ENCODE results near the gene GPX1. TPM values are rescaled to one million over a fixed set of nuclear protein-coding genes. Genes with fewer than 3 reads are reported as not detected.

Gene GPX1
- total RNA-seq, 1 donor from 2014 or later: 70.8 TPM

GRCh38 chr3:49383387-49383786, 25.2 kb upstream of the GPX1 start:
- H3K9me3 Mint-ChIP-seq: peaks cover 8% of the 10 kb centered on the region
- DNase-seq (ENCODE audit: low spot score): no peak
- H3K27me3 Mint-ChIP-seq (ENCODE audit: insufficient read depth, low read depth): peaks cover 3% of the 10 kb centered on the region
- Histone ChIP-seq H3K9ac (no peak overlapping the region), H3K9me3 (ENCODE audit: low read depth) (no peaks in the 10 kb centered on the region), H3K4me3 (no peak overlapping the region), H3F3A (ENCODE audit: low read depth) (peaks cover 7% of the 10 kb centered on the region), H3K4me2 (no peak overlapping the region), H3K27ac (no peak overlapping the region), H4K20me1 (ENCODE audit: low read depth) (peaks cover 82% of the 10 kb centered on the region), H3K4me1 (no peaks in the 10 kb centered on the region), H2AFZ (replicated peaks) (no peak overlapping the region), H3K27me3 (no peaks in the 10 kb centered on the region), H3K79me2 (ENCODE audit: low read depth) (peaks cover 100% of the 10 kb centered on the region), H3K36me3 (no peaks in the 10 kb centered on the region)
- peaks cover 5% of the 10 kb centered on the region for H3K4me1 Mint-ChIP-seq
- TF ChIP-seq CTCF (IDR thresholded peaks at IDR 0.05) (no peak), EZH2 (IDR thresholded peaks at IDR 0.05) (no peak), EZH2phosphoT487 (IDR thresholded peaks at IDR 0.05) (no peak)
- H3K36me3 Mint-ChIP-seq: peaks cover 23% of the 10 kb centered on the region
- H3K27ac Mint-ChIP-seq: peak overlapping the region; percentile 59
- H3K4me3 Mint-ChIP-seq: no peak overlapping the region

DNA sequence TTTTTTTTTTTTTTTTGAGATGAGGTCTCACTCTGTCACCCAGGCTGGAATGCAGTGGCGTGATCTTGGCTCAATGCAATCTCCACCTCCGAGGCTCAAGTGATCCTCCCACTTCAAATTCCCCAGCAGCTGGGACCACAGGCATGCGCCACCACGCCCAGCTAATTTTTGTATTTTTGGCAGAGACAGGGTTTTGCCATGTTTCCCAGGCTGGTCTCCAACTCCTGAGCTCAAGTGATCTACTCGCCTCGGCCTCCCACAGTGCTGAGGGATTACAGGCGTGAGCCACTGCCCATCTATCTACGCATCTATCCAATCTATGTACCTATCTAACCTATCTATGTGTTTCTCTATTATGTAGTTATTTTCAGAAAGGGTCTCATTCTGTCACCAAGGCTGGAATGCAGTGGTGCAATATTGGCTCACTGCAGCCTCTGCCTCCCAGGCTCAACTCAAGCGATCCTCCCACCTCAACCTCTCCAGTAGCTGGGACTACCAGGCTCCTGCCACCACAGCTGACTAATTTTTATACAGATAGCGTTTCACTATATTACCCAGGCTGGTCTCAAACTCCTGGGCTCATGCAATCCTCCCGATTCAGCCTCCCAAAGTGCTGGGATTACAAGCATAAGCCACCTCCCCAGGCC, 20.2 kb upstream of the GPX1 start:
- H3K27me3 ChIP-seq: no peaks in the 10 kb centered on the region
- DNase-seq (ENCODE audit: low spot score): no peak
- H3K9me3 Mint-ChIP-seq: peaks cover 10% of the 10 kb centered on the region
- no peak overlapping the region for H3K4me3 ChIP-seq
- no peak overlapping the region for H3K4me2 ChIP-seq
- no peaks in the 10 kb centered on the region for H3K4me1 ChIP-seq
- no peak overlapping the region for H3K27ac Mint-ChIP-seq
- H3K9me3 ChIP-seq (ENCODE audit: low read depth): no peaks in the 10 kb centered on the region
- no peak overlapping the region for H3K4me3 Mint-ChIP-seq
- no peak overlapping the region for H3K9ac ChIP-seq
- no peak overlapping the region for H2AFZ ChIP-seq (replicated peaks)
- peaks cover 9% of the 10 kb centered on the region for H3F3A ChIP-seq (ENCODE audit: low read depth)
- no peak overlapping the region for H3K27ac ChIP-seq
- no peak for TF ChIP-seq CTCF (IDR thresholded peaks at IDR 0.05)
- no peak for TF ChIP-seq EZH2phosphoT487 (IDR thresholded peaks at IDR 0.05)
- TF ChIP-seq EZH2 (IDR thresholded peaks at IDR 0.05): no peak
- peaks cover 5% of the 10 kb centered on the region for H3K4me1 Mint-ChIP-seq
- H3K36me3 ChIP-seq: peaks cover 4% of the 10 kb centered on the region
- H3K27me3 Mint-ChIP-seq (ENCODE audit: insufficient read depth, low read depth): peaks cover 2% of the 10 kb centered on the region
- peaks cover 100% of the 10 kb centered on the region for H3K79me2 ChIP-seq (ENCODE audit: low read depth)
- H3K36me3 Mint-ChIP-seq: peaks cover 22% of the 10 kb centered on the region
- H4K20me1 ChIP-seq (ENCODE audit: low read depth): peaks cover 63% of the 10 kb centered on the region

- no peak overlapping the region for H3K27ac Mint-ChIP-seq
- TF ChIP-seq EZH2phosphoT487 (IDR thresholded peaks at IDR 0.05): no peak
- TF ChIP-seq EZH2 (IDR thresholded peaks at IDR 0.05): no peak
- no peak for TF ChIP-seq CTCF (IDR thresholded peaks at IDR 0.05)
- DNase-seq (ENCODE audit: low spot score): no peak
- peaks cover 27% of the 10 kb centered on the region for H3K36me3 Mint-ChIP-seq
- Histone ChIP-seq H3K79me2 (ENCODE audit: low read depth) (peaks cover 99% of the 10 kb centered on the region), H3K27ac (no peak overlapping the region), H3K4me2 (no peak overlapping the region), H2AFZ (replicated peaks) (no peak overlapping the region), H3K27me3 (no peaks in the 10 kb centered on the region), H3K4me1 (no peaks in the 10 kb centered on the region), H3K9ac (no peak overlapping the region), H3F3A (ENCODE audit: low read depth) (peaks cover 9% of the 10 kb centered on the region), H3K4me3 (no peak overlapping the region), H4K20me1 (ENCODE audit: low read depth) (peaks cover 63% of the 10 kb centered on the region), H3K9me3 (ENCODE audit: low read depth) (no peaks in the 10 kb centered on the region), H3K36me3 (peaks cover 4% of the 10 kb centered on the region)
- H3K4me3 Mint-ChIP-seq: no peak overlapping the region
- H3K4me1 Mint-ChIP-seq: peaks cover 5% of the 10 kb centered on the region
- peaks cover 10% of the 10 kb centered on the region for H3K9me3 Mint-ChIP-seq
- H3K27me3 Mint-ChIP-seq (ENCODE audit: insufficient read depth, low read depth): peaks cover 2% of the 10 kb centered on the region
Observed at GRCh38 chr3:49377483-49377882, 19.3 kb upstream of the GPX1 start.
